Uterus (tissue), 4 donors: ENCODE results near the gene ERC2. TPM values are rescaled to one million over a fixed set of nuclear protein-coding genes. Genes with fewer than 3 reads are reported as not detected.

Experiments
- DNase-seq, 2 donors: peaks; one replicate each; pipeline ENCODE4 v3.0.0-alpha.2; 2019 to 2020
- H3K27ac ChIP-seq, 2 donors: fragments of 200-600 bp; sonication (generic); 1 replicate in 1 of 2; 2 replicates in 1 of 2; pipeline ENCODE4 v1.5.1; 2016 to 2018
- H3K27me3 ChIP-seq, 2 donors: fragments of 200-600 bp; sonication (generic); one replicate each; pipeline ENCODE4 v1.5.1; 2018 to 2019; ENCODE audit warnings: control low read depth in 1 of 2
- H3K36me3 ChIP-seq, 2 donors: fragments of 200-600 bp; sonication (generic); one replicate each; pipeline ENCODE4 v1.5.1; 2019; ENCODE audit warnings: control low read depth in 1 of 2
- H3K4me1 ChIP-seq, 2 donors: fragments of 200-600 bp; sonication (generic); one replicate each; pipeline ENCODE4 v1.5.1; 2018 to 2019; ENCODE audit warnings: control low read depth in 1 of 2
- H3K4me3 ChIP-seq, 2 donors: fragments of 200-600 bp; sonication (generic); 1 replicate in 1 of 2; 2 replicates in 1 of 2; pipeline ENCODE4 v1.5.1; 2018 to 2019; ENCODE audit warnings: mild to moderate bottlenecking in 1 of 2
- H3K9me3 ChIP-seq, 2 donors: fragments of 200-600 bp; sonication (generic); one replicate each; pipeline ENCODE4 v1.5.1; 2019; ENCODE audit warnings: control low read depth in 1 of 2
- POLR2A ChIP-seq, 2 donors: fragments of 450-650 bp; IDR thresholded peaks; one replicate each; pipeline ENCODE4 v1.6.1; 2016; ENCODE audit warnings: antibody characterized with exemption in 2 of 2, mild to moderate bottlenecking in 1 of 2, moderate library complexity in 1 of 2
- intact Hi-C: fragments of 100-400 bp; cut with DNase I; formaldehyde crosslinking; loops from one replicate; pipeline ENCODE4 v1.15.1; 2023; ENCODE audit warnings: low total_unique reads
- total RNA-seq, 4 donors: library from RNA; depleted of rRNA in 3 of 4; stranded (reverse); fragments of >200 nt in 3 of 4; gene quantifications; one replicate each; pipeline versions ENCODE4 v1.1.0 to v1.2.4, GENCODE V29; 2014 to 2023
- TF ChIP-seq, protein P1 (sequence below), 4 experiments: fragments of 200-600 bp in 2 of 4; fragments of 450-650 bp in 2 of 4; sonication (generic) in 2 of 4; IDR thresholded peaks; one replicate each; pipeline ENCODE4 v1.5.1; 2016 to 2019; ENCODE audit warnings: antibody characterized with exemption in 4 of 4, mild to moderate bottlenecking in 2 of 4, moderate library complexity in 1 of 4
- donor health status: DM: yes; HTN: yes; CAD: no.

The ERC2 gene
- total RNA-seq, 4 donors from 2014 or later, result 1.7 to 5.5 TPM; not detected in 2

DNA sequence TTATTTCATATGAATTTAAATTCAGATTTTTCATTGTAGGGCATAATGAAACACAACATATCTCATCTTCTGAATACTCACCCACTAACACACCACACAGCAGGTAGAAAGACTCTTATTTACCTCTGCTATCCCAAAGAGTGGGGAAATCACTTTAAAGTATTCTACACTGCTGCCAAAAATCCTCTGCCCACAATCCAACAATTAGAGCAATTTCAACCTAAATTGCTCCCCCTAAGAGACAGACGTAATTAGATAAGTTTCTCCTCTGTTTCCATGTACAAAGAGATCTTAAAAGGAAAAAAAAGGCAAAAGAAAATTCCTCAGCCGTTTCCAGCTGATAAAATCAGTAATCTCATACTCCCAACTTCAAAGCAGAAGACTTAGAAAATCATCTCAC is 331.8 kb downstream of the ERC2 start:
- Histone ChIP-seq H3K4me3 (no peak overlapping the region), H3K4me1 (no peaks in the 10 kb centered on the region), H3K27ac (no peak overlapping the region), H3K36me3 (no peaks in the 10 kb centered on the region), H3K9me3 (no peaks in the 10 kb centered on the region), H3K27me3 (no peaks in the 10 kb centered on the region)
- intact Hi-C loops, result no loop called here
- DNase-seq, result no peak
- TF ChIP-seq, protein P1, sequence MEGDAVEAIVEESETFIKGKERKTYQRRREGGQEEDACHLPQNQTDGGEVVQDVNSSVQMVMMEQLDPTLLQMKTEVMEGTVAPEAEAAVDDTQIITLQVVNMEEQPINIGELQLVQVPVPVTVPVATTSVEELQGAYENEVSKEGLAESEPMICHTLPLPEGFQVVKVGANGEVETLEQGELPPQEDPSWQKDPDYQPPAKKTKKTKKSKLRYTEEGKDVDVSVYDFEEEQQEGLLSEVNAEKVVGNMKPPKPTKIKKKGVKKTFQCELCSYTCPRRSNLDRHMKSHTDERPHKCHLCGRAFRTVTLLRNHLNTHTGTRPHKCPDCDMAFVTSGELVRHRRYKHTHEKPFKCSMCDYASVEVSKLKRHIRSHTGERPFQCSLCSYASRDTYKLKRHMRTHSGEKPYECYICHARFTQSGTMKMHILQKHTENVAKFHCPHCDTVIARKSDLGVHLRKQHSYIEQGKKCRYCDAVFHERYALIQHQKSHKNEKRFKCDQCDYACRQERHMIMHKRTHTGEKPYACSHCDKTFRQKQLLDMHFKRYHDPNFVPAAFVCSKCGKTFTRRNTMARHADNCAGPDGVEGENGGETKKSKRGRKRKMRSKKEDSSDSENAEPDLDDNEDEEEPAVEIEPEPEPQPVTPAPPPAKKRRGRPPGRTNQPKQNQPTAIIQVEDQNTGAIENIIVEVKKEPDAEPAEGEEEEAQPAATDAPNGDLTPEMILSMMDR (IDR thresholded peaks at IDR 0.05), result no peak
- TF ChIP-seq POLR2A (IDR thresholded peaks at IDR 0.05), result no peak

DNA sequence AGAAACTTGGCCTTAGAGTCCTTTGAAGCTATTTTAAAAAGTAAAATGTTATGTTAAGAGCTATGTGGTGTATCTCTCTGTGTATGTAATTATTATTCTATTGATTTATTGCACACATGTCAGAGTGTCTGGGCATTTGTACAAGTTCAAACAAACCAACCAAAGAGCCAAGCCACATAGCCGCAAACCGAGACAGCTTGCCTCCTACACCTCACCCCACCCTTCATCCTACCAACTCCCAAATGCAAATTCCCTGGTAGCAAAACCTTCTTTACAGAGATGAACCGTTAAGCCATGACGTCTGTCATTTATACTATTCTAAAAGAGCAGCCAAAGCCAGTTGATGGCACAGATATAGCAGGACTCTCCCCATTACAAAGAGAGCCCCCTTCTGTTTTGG is 332.3 kb downstream of the ERC2 start:
- TF ChIP-seq, protein P1 (IDR thresholded peaks at IDR 0.05), result no peak
- TF ChIP-seq POLR2A (IDR thresholded peaks at IDR 0.05), result no peak
- H3K4me3 ChIP-seq, result no peak overlapping the region
- intact Hi-C loops, result no loop called here
- no peaks in the 10 kb centered on the region for H3K36me3 ChIP-seq
- no peaks in the 10 kb centered on the region for H3K9me3 ChIP-seq
- H3K4me1 ChIP-seq, result no peaks in the 10 kb centered on the region
- H3K27ac ChIP-seq, result no peak overlapping the region
- no peaks in the 10 kb centered on the region for H3K27me3 ChIP-seq
- DNase-seq, result no peak

DNA sequence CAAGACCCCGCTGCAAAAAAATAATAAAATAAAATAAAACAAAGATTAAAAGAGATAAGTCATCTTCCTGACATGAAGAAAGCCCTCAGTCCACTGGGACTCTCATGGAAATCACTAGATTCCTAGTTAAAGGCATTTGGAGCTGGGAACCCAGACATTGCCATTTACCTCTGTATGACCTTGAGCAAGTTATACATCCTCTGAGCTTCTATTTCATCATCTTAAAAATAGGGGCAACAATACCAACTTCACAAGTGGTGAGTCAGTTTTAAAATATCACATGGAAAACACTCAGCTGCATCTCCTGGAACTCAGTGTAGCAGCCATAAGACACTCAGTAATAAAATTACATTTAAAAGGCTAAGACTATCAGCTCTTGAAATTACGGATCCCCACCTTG is 334.8 kb downstream of the ERC2 start:
- Histone ChIP-seq H3K4me3 (no peak overlapping the region), H3K36me3 (no peaks in the 10 kb centered on the region), H3K27ac (no peak overlapping the region), H3K27me3 (no peaks in the 10 kb centered on the region), H3K4me1 (no peaks in the 10 kb centered on the region), H3K9me3 (no peaks in the 10 kb centered on the region)
- no peak for DNase-seq
- intact Hi-C loops, result no loop called here
- no peak for TF ChIP-seq POLR2A (IDR thresholded peaks at IDR 0.05)
- TF ChIP-seq, protein P1 (IDR thresholded peaks at IDR 0.05), result no peak

DNA sequence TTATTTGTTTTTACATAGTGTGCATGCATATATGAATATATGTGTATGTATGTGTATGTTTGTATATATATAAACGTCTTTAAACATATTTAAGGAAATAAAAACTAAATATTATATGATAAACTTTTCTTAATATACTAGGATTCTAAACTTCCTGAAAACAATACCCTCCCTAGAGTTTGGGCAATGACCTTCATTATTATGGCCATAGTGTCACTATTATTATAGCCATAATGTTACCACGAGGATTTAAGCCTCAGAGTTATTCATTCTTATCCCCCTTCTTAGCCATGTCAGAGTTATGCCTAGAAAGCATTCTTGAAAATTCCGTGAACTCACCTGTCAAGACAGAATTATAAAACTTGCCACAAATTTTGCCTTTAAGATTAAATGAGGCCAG is 335.5 kb downstream of the ERC2 start:
- Histone ChIP-seq H3K27me3 (no peaks in the 10 kb centered on the region), H3K4me1 (no peaks in the 10 kb centered on the region), H3K4me3 (no peak overlapping the region), H3K9me3 (no peaks in the 10 kb centered on the region), H3K27ac (no peak overlapping the region), H3K36me3 (no peaks in the 10 kb centered on the region)
- no peak for TF ChIP-seq POLR2A (IDR thresholded peaks at IDR 0.05)
- TF ChIP-seq, protein P1 (IDR thresholded peaks at IDR 0.05), result no peak
- intact Hi-C loops, result no loop called here
- DNase-seq, result no peak

DNA sequence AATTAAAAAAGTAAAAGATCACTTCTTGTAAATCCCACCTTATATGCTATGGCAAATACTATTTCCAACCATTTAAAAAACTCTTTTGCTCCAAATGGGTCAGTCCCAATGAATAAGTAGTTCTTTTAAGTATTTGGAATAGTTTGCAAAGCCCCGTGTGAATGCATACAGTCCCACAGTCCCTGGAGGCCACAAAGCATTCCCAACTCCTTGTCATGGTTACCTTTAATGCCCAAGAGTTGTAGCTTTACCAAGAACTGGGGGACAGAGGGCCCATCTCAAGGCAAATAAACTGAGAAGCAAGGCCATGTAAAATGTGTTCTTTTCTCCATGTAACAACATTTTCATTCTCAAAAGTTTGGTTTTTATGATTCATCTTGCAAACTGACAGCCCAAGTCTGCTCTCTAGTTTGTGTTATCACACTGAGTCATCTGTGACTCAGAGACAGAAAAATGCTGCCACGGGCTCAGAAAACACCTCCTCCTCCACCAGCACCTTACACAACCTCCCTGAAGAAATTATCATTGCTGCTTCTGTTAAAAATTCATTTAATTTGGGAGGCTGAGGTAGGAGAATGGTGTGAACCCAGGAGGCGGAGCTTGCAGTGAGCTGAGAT is 336.2 kb downstream of the ERC2 start:
- H3K9me3 ChIP-seq, result no peaks in the 10 kb centered on the region

More for the DNA sequence above, 336.2 kb downstream of the ERC2 start:
- intact Hi-C loops, result no loop called here
- H3K4me3 ChIP-seq, result no peak overlapping the region
- H3K4me1 ChIP-seq, result no peaks in the 10 kb centered on the region
- H3K27me3 ChIP-seq, result no peaks in the 10 kb centered on the region
- peak; percentile 17 to 32 for DNase-seq
- peak overlapping the region in 1 of 2 donors; percentile 40 for H3K27ac ChIP-seq
- TF ChIP-seq, protein P1 (IDR thresholded peaks at IDR 0.05), result no peak
- no peak for TF ChIP-seq POLR2A (IDR thresholded peaks at IDR 0.05)
- H3K36me3 ChIP-seq, result no peaks in the 10 kb centered on the region
